Lower leg skin (tissue), 3 donors: ENCODE results near the gene IL17RA.

Experiments
- CTCF ChIP-seq, 3 donors: fragments of 450-650 bp; IDR thresholded peaks; one replicate each; pipeline ENCODE4 v1.5.1; 2016; ENCODE audit warnings: antibody characterized with exemption in 3 of 3, mild to moderate bottlenecking in 3 of 3, moderate library complexity in 2 of 3
- POLR2A ChIP-seq, 2 donors: fragments of 450-650 bp; IDR thresholded peaks; one replicate each; pipeline ENCODE4 v1.6.1; 2016 to 2017; ENCODE audit warnings: antibody characterized with exemption in 2 of 2, mild to moderate bottlenecking in 1 of 2, moderate library complexity in 1 of 2

DNA sequence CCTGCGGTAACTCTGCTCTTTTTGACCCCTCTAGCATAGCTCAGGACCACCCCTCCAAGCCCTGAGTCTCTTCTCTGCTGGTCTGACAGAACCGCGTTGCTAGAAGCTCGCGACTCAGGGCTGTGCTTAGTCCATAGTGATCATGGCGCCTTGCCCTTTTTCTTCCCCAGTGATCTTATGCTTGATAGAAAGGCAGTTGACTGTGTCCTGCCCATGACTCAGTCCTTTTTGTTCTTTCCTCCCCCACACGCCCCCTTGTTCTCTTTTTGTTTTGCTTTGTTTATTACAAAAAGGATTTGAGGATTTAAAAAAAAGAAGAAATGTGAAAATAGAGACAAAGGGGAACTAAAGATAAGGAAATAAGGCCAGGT is 17.5 kb downstream of the IL17RA start:
- TF ChIP-seq CTCF (IDR thresholded peaks at IDR 0.05) (no peak), POLR2A (IDR thresholded peaks at IDR 0.05) (no peak)
